ENCODE results near the gene BSX.

- no peak for TF ChIP-seq CTCF (IDR thresholded peaks at IDR 0.05; ENCODE audit: insufficient read depth, low read length)
- TF ChIP-seq POLR2AphosphoS5 (IDR thresholded peaks at IDR 0.05; ENCODE audit: low read depth), result no peak
- no peak for TF ChIP-seq REST (IDR thresholded peaks at IDR 0.05; ENCODE audit: insufficient replicate concordance, low read depth)
- TF ChIP-seq GABPA (IDR thresholded peaks at IDR 0.05; ENCODE audit: low read depth), result no peak
Observed at GRCh38 chr11:123018702-123019101, 37.1 kb upstream of the BSX start.
